Left lung (tissue), 10 donors: ENCODE data around the gene PTGIS. TPM values are rescaled to one million over a fixed set of nuclear protein-coding genes. Genes with fewer than 3 reads are reported as not detected.

Experiments
- ATAC-seq: fragments of 200-7000 bp; cut with Tn5 transposase; one replicate; pipeline ENCODE4 v1.9.1; 2020; ENCODE audit warnings: moderate library complexity
- DNase-seq, 4 donors: peaks; one replicate each; pipeline ENCODE4 v3.0.0-alpha.2; 2013 to 2020
- H3K27ac ChIP-seq, 2 donors: fragments of 200-600 bp; sonication (generic) in 1 of 2; one replicate each; pipeline versions ENCODE4 v1.5.0 to v1.8.0; 2020 to 2021
- H3K27me3 ChIP-seq, 2 donors: fragments of 200-600 bp; sonication (generic) in 1 of 2; one replicate each; pipeline versions ENCODE4 v1.5.0 to v1.8.0; 2020 to 2021
- H3K36me3 ChIP-seq, 2 donors: fragments of 200-600 bp; sonication (generic) in 1 of 2; one replicate each; pipeline versions ENCODE4 v1.5.0 to v1.8.0; 2020 to 2021
- H3K4me1 ChIP-seq, 2 donors: fragments of 200-600 bp; one replicate each; pipeline ENCODE4 v1.8.0; 2021
- H3K4me3 ChIP-seq, 2 donors: fragments of 200-600 bp; sonication (generic) in 1 of 2; one replicate each; pipeline versions ENCODE4 v1.5.0 to v1.8.0; 2020 to 2021; ENCODE audit warnings: mild to moderate bottlenecking in 1 of 2
- H3K9me3 ChIP-seq, 2 donors: fragments of 200-600 bp; sonication (generic) in 1 of 2; one replicate each; pipeline versions ENCODE4 v1.5.0 to v1.8.0; 2020 to 2021
- CTCF ChIP-seq, 2 donors: fragments of 200-600 bp; sonication (generic) in 1 of 2; IDR thresholded peaks; one replicate each; pipeline versions ENCODE4 v1.5.0 to v1.8.0; 2021; ENCODE audit warnings: antibody characterized with exemption in 2 of 2
- intact Hi-C, 2 donors: fragments of 100-400 bp; cut with DNase I; formaldehyde crosslinking; loops; one replicate each; pipeline versions ENCODE4 v1.11.2 to v1.14.2; 2022
- polyA plus RNA-seq, 6 donors: library from polyadenylated mRNA; unstranded; fragments of 120-200 nt; gene quantifications; one replicate each; pipeline ENCODE4 v1.2.1, GENCODE V29; 2013; ENCODE audit not compliant: insufficient read length in 6 of 6
- total RNA-seq, 2 donors: library from RNA; stranded (reverse); fragmentation: NEBNext Ultra II Directional; extraction: Animal tissue kit (Norgen Biotek cat#: 25700); gene quantifications; one replicate each; pipeline ENCODE4 v1.2.1, GENCODE V29; 2021
- donor health status: DM: no; HTN: yes; CAD: no.
- donor health status: DM: no; HTN: no; CAD: no.

Gene PTGIS
- total and polyA plus RNA-seq, 8 donors = 6.2 to 46.0 (median 7.0) TPM

GRCh38 chr20:49486064-49486463 lies 81.9 kb downstream of the PTGIS start:
- no peaks in the 10 kb centered on the region for H3K9me3 ChIP-seq
- DNase-seq = no peak
- H3K27me3 ChIP-seq = peaks cover 32 to 96% of the 10 kb centered on the region in 2 donors
- ATAC-seq = no peak
- no peak overlapping the region for H3K27ac ChIP-seq
- H3K36me3 ChIP-seq = no peaks in the 10 kb centered on the region
- H3K4me1 ChIP-seq = peaks cover 0 to 20% of the 10 kb centered on the region in 2 donors
- TF ChIP-seq CTCF (IDR thresholded peaks at IDR 0.05) = no peak
- no peak overlapping the region for H3K4me3 ChIP-seq
- intact Hi-C loops = loop anchor here in 1 of 2 donors (10.0 kb wide), 1 partner anchor 151 kb away; no protein-coding TSS in a partner anchor

GRCh38 chr20:49485563-49485962 lies 82.4 kb downstream of the PTGIS start:
- TF ChIP-seq CTCF (IDR thresholded peaks at IDR 0.05) = no peak
- H3K27ac ChIP-seq = no peak overlapping the region
- intact Hi-C loops = loop anchor here in 1 of 2 donors (10.0 kb wide), 1 partner anchor 151 kb away; no protein-coding TSS in a partner anchor

DNA sequence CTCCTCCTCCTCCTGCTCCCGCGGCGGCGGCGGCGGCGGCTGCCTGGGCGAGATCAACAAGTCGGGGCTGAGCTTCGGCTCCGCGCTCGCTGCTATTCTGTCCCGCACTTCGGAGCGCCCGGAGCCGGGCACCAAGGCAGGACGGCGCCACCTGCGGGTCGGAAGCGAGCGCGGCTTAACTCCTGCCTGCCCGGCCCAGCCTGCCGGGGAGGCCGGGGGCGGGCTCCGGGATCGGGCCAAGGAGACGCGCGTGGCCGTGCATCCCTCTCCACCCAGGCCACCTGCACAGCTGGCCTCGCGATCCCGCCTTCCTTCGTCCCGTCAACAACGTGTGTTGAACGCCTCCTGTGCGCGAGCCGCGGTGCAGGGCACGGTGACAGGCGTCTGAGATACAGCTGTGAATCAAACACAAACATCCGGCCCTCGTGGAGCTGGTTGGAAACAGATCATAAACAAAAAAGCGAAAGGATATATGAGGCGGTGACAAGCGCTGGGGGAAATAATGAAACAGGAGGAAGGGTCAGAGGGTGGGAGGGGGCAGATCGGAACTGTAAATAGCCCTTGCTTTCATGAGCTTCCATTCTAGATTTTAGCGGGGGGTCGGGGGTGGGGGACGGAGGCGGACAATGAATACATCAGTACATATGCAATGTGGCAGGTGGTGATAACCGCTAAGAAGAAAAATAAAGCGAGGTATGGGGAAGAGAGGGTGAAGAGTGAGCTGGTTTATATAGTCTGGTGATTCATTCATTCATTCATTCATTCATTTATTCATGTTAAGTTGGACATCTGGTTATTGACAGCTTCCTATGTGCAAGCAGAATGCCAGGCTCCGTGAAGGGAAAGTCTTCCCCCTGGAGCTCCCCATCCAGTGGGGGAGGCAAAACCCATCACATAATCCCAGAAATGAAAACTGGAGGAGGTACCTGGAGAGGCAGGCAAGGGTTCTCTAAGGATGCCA lies 83.5 kb downstream of the PTGIS start:
- Histone ChIP-seq H3K27me3 (peaks cover 32 to 97% of the 10 kb centered on the region in 2 donors), H3K27ac (no peak overlapping the region)
- intact Hi-C loops = loop anchor here in 1 of 2 donors (10.0 kb wide), 1 partner anchor 150 kb away; no protein-coding TSS in a partner anchor

More at GRCh38 chr20:49485563-49485962, 82.4 kb downstream of the PTGIS start:
- Histone ChIP-seq H3K4me3 (no peak overlapping the region), H3K4me1 (peaks cover 0 to 20% of the 10 kb centered on the region in 2 donors), H3K9me3 (no peaks in the 10 kb centered on the region), H3K36me3 (no peaks in the 10 kb centered on the region), H3K27me3 (peaks cover 32 to 97% of the 10 kb centered on the region in 2 donors)
- ATAC-seq (no peak), DNase-seq (no peak)

DNA sequence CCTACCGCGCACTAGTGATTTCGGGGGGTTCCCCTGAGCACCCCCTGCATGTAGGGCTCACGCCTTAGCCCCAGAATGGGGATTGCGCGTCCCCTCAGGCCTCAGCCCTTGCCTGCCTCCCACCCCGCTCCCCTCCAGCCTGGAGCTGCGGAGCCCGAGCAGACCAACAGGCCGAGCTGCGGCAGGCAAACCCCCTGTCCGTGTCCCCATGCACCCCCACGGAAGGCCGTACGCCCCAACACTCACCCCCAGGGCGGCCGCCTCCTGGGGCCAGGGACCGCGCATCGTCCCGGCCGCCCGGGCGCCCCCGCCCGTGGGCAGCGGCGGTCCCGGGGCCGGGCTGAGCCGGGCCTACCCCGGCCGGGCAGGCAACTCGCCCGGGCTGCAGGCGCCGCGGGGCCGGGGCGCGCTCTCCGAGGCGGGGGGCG lies 84.2 kb downstream of the PTGIS start:
- intact Hi-C loops = loop anchor here in 1 of 2 donors (10.0 kb wide), 1 partner anchor 149 kb away; no protein-coding TSS in a partner anchor
- no peak for DNase-seq
- Histone ChIP-seq H3K4me3 (no peak overlapping the region), H3K4me1 (peaks cover 0 to 20% of the 10 kb centered on the region in 2 donors), H3K27me3 (peaks cover 32 to 97% of the 10 kb centered on the region in 2 donors), H3K36me3 (no peaks in the 10 kb centered on the region), H3K9me3 (no peaks in the 10 kb centered on the region), H3K27ac (no peak overlapping the region)
- ATAC-seq = no peak
- TF ChIP-seq CTCF (IDR thresholded peaks at IDR 0.05) = no peak

More for the DNA sequence above, 83.5 kb downstream of the PTGIS start:
- ATAC-seq (peak; percentile 92), DNase-seq (peak; percentile 42 to 90 (median 68))
- Histone ChIP-seq H3K9me3 (no peaks in the 10 kb centered on the region), H3K4me3 (peak overlapping the region in 1 of 2 donors; percentile 24), H3K36me3 (no peaks in the 10 kb centered on the region), H3K4me1 (peaks cover 0 to 20% of the 10 kb centered on the region in 2 donors)
- peak; percentile 50 to 51 for TF ChIP-seq CTCF (IDR thresholded peaks at IDR 0.05)
